SK-N-SH (cell line): ENCODE data around the gene GNAZ. TPM values are rescaled to one million over a fixed set of nuclear protein-coding genes. Genes with fewer than 3 reads are reported as not detected.

Experiments
- CTCF ChIA-PET: fragments of 300-600, 350-600 bp; formaldehyde crosslinking; extraction: SDS; loops from one replicate; lab custom pipeline; 2021; lab: Yijun Ruan, JAX
- POLR2A ChIA-PET: fragments of 350-600 bp; sonication (Branson Sonifier 250); formaldehyde crosslinking; extraction: SDS; loops from one replicate; lab custom pipeline; 2020; ENCODE audit warnings: antibody characterized with exemption, inconsistent platforms; lab: Yijun Ruan, JAX
- DNase-seq: peaks from one replicate; pipeline ENCODE4 v3.0.0; 2012
- H2AFZ ChIP-seq: fragments of 200-600 bp; sonication (generic); 2 replicates; pipeline ENCODE4 v1.8.1; 2016; ENCODE audit warnings: antibody characterized with exemption, mild to moderate bottlenecking, low read depth
- H3F3A ChIP-seq: fragments of 200-600 bp; sonication (generic); replicated peaks from 2 replicates; pipeline ENCODE3; 2016; ENCODE audit warnings: antibody characterized with exemption, mild to moderate bottlenecking; ENCODE audit not compliant: insufficient read depth
- H3K27ac ChIP-seq, 2 experiments: fragments of 200-500 bp in 1 of 2; fragments of 200-600 bp in 1 of 2; sonication (Bioruptor generic) in 1 of 2; sonication (generic), shearing (Covaris generic) in 1 of 2; 2 replicates each; pipeline versions ENCODE4 v1.5.1 to v1.6.1; 2014 to 2016; ENCODE audit warnings: low read depth in 2 of 2, inconsistent platforms in 1 of 2, low read length in 1 of 2, mild to moderate bottlenecking in 1 of 2, mixed read lengths in 1 of 2
- H3K27me3 ChIP-seq: fragments of 200-600 bp; sonication (generic), shearing (Covaris generic); 2 replicates; pipeline ENCODE4 v1.6.1; 2016; ENCODE audit warnings: mixed run types; ENCODE audit not compliant: insufficient read depth
- H3K36me3 ChIP-seq, 2 experiments: fragments of 200-500 bp in 1 of 2; fragments of 200-600 bp in 1 of 2; sonication (Bioruptor generic) in 1 of 2; sonication (generic) in 1 of 2; replicated peaks in 1 of 2; 2 replicates each; pipeline versions ENCODE3 to v1.5.1; 2014 to 2016; ENCODE audit warnings: low read length in 1 of 2, mild to moderate bottlenecking in 1 of 2; ENCODE audit not compliant: insufficient read depth in 2 of 2, control insufficient read depth in 1 of 2
- H3K4me1 ChIP-seq, 2 experiments: fragments of 200-500 bp in 1 of 2; fragments of 200-600 bp in 1 of 2; sonication (Bioruptor generic) in 1 of 2; sonication (generic), shearing (Covaris generic) in 1 of 2; 2 replicates each; pipeline versions ENCODE4 v1.5.1 to v1.6.1; 2014 to 2016; ENCODE audit warnings: low read depth in 1 of 2, low read length in 1 of 2, mixed run types in 1 of 2; ENCODE audit not compliant: insufficient read depth in 2 of 2, control insufficient read depth in 1 of 2
- H3K4me2 ChIP-seq: fragments of 200-600 bp; sonication (generic), shearing (Covaris generic); 2 replicates; pipeline ENCODE4 v1.6.1; 2017; ENCODE audit warnings: mixed run types
- H3K4me3 ChIP-seq, 2 experiments: fragments of 200-500 bp in 1 of 2; fragments of 200-600 bp in 1 of 2; sonication (Bioruptor generic) in 1 of 2; sonication (generic), shearing (Covaris generic) in 1 of 2; 2 replicates each; pipeline versions ENCODE4 v1.5.1 to v1.8.1; 2014 to 2016; ENCODE audit warnings: low read depth in 2 of 2, inconsistent platforms in 1 of 2, low read length in 1 of 2, mild to moderate bottlenecking in 1 of 2, mixed read lengths in 1 of 2, moderate library complexity in 1 of 2
- H3K79me2 ChIP-seq: fragments of 200-600 bp; sonication (generic); 2 replicates; pipeline ENCODE4 v1.8.1; 2017; ENCODE audit warnings: mild to moderate bottlenecking; ENCODE audit not compliant: insufficient read depth
- H3K9ac ChIP-seq: fragments of 200-600 bp; sonication (generic); 2 replicates; pipeline ENCODE4 v1.6.1; 2017; ENCODE audit warnings: mixed run types
- H3K9me2 ChIP-seq: fragments of 200-600 bp; sonication (generic); 2 replicates; pipeline ENCODE4 v1.6.1; 2017; ENCODE audit warnings: mixed run types
- H3K9me3 ChIP-seq: fragments of 200-600 bp; sonication (generic); 2 replicates; pipeline ENCODE4 v1.6.1; 2017; ENCODE audit warnings: mixed run types, mild to moderate bottlenecking, moderate library complexity
- H4K20me1 ChIP-seq: fragments of 200-600 bp; sonication (generic); 2 replicates; pipeline ENCODE4 v1.6.1; 2017; ENCODE audit warnings: mild to moderate bottlenecking, mixed run types; ENCODE audit not compliant: insufficient read depth
- CHD2 ChIP-seq: fragments of 150-350 bp; IDR thresholded peaks from 2 replicates; pipeline ENCODE4 v1.6.1; 2018; ENCODE audit warnings: low read length; ENCODE audit not compliant: partially characterized antibody
- EP300 ChIP-seq, 2 experiments: IDR thresholded peaks; 2 replicates each; pipeline versions ENCODE4 v1.4.0 to v1.6.1; 2012; ENCODE audit warnings: borderline replicate concordance in 1 of 2, low read depth in 1 of 2, low read length in 1 of 2
- EZH2phosphoT487 ChIP-seq: fragments of 200-600 bp; sonication (generic); IDR thresholded peaks from 2 replicates; pipeline ENCODE4 v1.6.1; 2017; ENCODE audit warnings: low read depth, mixed run types, mild to moderate bottlenecking, antibody characterized with exemption, moderate library complexity, borderline replicate concordance
- FOSL2 ChIP-seq: IDR thresholded peaks from 2 replicates; pipeline ENCODE4 v1.4.0; 2012; ENCODE audit warnings: low read depth, mild to moderate bottlenecking, moderate library complexity, borderline replicate concordance
- FOXJ3 ChIP-seq: sonication (generic); formaldehyde crosslinking; IDR thresholded peaks from 2 replicates; pipeline ENCODE4 v1.5.1; 2020; ENCODE audit warnings: mild to moderate bottlenecking, missing genetic modification reagents
- FOXM1 ChIP-seq: IDR thresholded peaks from 2 replicates; pipeline ENCODE4 v1.4.0; 2012; ENCODE audit warnings: low read depth, mild to moderate bottlenecking
- GABPA ChIP-seq: IDR thresholded peaks from 2 replicates; pipeline ENCODE4 v1.4.0; 2012; ENCODE audit warnings: low read depth, mild to moderate bottlenecking
- MEF2A ChIP-seq: IDR thresholded peaks from 2 replicates; pipeline ENCODE4 v1.4.0; 2012; ENCODE audit warnings: low read depth, borderline replicate concordance
- NRF1 ChIP-seq: IDR thresholded peaks from 2 replicates; pipeline ENCODE4 v1.6.1; 2012; ENCODE audit warnings: low read depth, mild to moderate bottlenecking, low read length
- PBX3 ChIP-seq: IDR thresholded peaks from 2 replicates; pipeline ENCODE4; 2012
- RCOR1 ChIP-seq: fragments of 150-350 bp; IDR thresholded peaks from 2 replicates; pipeline ENCODE4 v1.6.1; 2017; ENCODE audit warnings: antibody characterized with exemption, low read length
- REST ChIP-seq: IDR thresholded peaks from 2 replicates; pipeline ENCODE4 v1.6.1; 2012; ENCODE audit warnings: mild to moderate bottlenecking, low read depth, low read length, moderate library complexity
- RFX5 ChIP-seq: IDR thresholded peaks from 2 replicates; pipeline ENCODE4 v1.6.1; 2012; ENCODE audit warnings: mild to moderate bottlenecking, improper control_type of control experiment, low read length
- RXRA ChIP-seq: IDR thresholded peaks from 2 replicates; pipeline ENCODE4 v1.4.0; 2012; ENCODE audit warnings: low read depth, mild to moderate bottlenecking, borderline replicate concordance
- SMC3 ChIP-seq: IDR thresholded peaks from 2 replicates; pipeline ENCODE4 v1.6.1; 2012; ENCODE audit warnings: low read depth, low read length, improper control_type of control experiment
- TCF12 ChIP-seq: IDR thresholded peaks from 2 replicates; pipeline ENCODE4 v1.4.0; 2012
- USF1 ChIP-seq: IDR thresholded peaks from 2 replicates; pipeline ENCODE4 v1.4.0; 2012; ENCODE audit warnings: low read depth, borderline replicate concordance
- ZBTB33 ChIP-seq: IDR thresholded peaks from 2 replicates; pipeline ENCODE4 v1.4.0; 2012; ENCODE audit warnings: low read depth, borderline replicate concordance
- WGBS: methylation state at CpG from one replicate; pipeline ENCODE4 v1.1.6; 2017; ENCODE audit warnings: low lambda C conversion rate; 5-methylcytosine and 5-hydroxymethylcytosine counted together
- polyA plus RNA-seq, 3 experiments: library from polyadenylated mRNA; depleted of rRNA; stranded (reverse); fragments of >200 nt; gene quantifications; 2 replicates each; pipeline ENCODE4 v1.2.3, GENCODE V29; 2012
- TF ChIP-seq, protein P1 (sequence below): fragments of 150-350 bp; IDR thresholded peaks from 2 replicates; pipeline ENCODE4 v1.6.1; 2017; ENCODE audit warnings: antibody characterized with exemption, low read length, low read depth, borderline replicate concordance

GNAZ gene
- polyA plus RNA-seq, 1 of the 3 experiments (the other 2 are of a cell fraction) = 6.5 TPM

GRCh38 chr22:23092217-23092955 lies 22.1 kb downstream of the GNAZ start:
- H3K4me3 ChIP-seq = no peak overlapping the region
- WGBS = 76% methylated on average over 5 of the region's 13 CpGs
- H3F3A ChIP-seq = no peaks in the 10 kb centered on the region
- TF ChIP-seq EP300 (IDR thresholded peaks at IDR 0.05; ENCODE audit: borderline replicate concordance in 1 of 2, low read depth in 1 of 2, low read length in 1 of 2) (no peak), FOXM1 (no peak), RXRA (no peak), NRF1 (no peak), MEF2A (no peak), EZH2phosphoT487 (no peak), USF1 (no peak), TCF12 (no peak), SMC3 (no peak), RFX5 (no peak), RCOR1 (no peak), REST (no peak), ZBTB33 (no peak), PBX3 (no peak), FOXJ3 (CRISPR knock-in tag) (no peak), CHD2 (no peak), FOSL2 (no peak), GABPA (no peak)
- TF ChIP-seq, protein P1, sequence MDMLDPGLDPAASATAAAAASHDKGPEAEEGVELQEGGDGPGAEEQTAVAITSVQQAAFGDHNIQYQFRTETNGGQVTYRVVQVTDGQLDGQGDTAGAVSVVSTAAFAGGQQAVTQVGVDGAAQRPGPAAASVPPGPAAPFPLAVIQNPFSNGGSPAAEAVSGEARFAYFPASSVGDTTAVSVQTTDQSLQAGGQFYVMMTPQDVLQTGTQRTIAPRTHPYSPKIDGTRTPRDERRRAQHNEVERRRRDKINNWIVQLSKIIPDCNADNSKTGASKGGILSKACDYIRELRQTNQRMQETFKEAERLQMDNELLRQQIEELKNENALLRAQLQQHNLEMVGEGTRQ = no peak
- no peak overlapping the region for H3K27ac ChIP-seq
- POLR2A ChIA-PET = no interaction called here
- no peaks in the 10 kb centered on the region for H3K36me3 ChIP-seq
- H3K9me3 ChIP-seq = no peaks in the 10 kb centered on the region
- H3K79me2 ChIP-seq = no peaks in the 10 kb centered on the region
- peaks cover 0 to 10% of the 10 kb centered on the region in 2 experiments; a peak in 1 of 4 replicates for H3K4me1 ChIP-seq
- H3K4me2 ChIP-seq = no peak overlapping the region
- no peaks in the 10 kb centered on the region for H4K20me1 ChIP-seq
- no peak for DNase-seq
- no peak overlapping the region for H3K9ac ChIP-seq
- CTCF ChIA-PET = no interaction called here
- H3K9me2 ChIP-seq = no peaks in the 10 kb centered on the region
- no peaks in the 10 kb centered on the region for H3K27me3 ChIP-seq
- H2AFZ ChIP-seq = no peak overlapping the region
